Ovary (tissue), 3 donors: ENCODE results near the gene IFITM2.

Experiments used
- EP300 ChIP-seq: sonication (generic); formaldehyde crosslinking; IDR thresholded peaks from one replicate; pipeline ENCODE4 v1.6.1; 2017; ENCODE audit warnings: antibody characterized with exemption
- TF ChIP-seq, protein P1 (sequence below), 3 donors: fragments of 450-650 bp in 2 of 3; fragments of 200-600 bp in 1 of 3; IDR thresholded peaks; one replicate each; pipeline versions ENCODE4 v1.5.1 to v1.8.0; 2016 to 2022; ENCODE audit warnings: antibody characterized with exemption in 3 of 3, mild to moderate bottlenecking in 1 of 3
- donor health status: DM: no; HTN: no; CAD: no.

DNA sequence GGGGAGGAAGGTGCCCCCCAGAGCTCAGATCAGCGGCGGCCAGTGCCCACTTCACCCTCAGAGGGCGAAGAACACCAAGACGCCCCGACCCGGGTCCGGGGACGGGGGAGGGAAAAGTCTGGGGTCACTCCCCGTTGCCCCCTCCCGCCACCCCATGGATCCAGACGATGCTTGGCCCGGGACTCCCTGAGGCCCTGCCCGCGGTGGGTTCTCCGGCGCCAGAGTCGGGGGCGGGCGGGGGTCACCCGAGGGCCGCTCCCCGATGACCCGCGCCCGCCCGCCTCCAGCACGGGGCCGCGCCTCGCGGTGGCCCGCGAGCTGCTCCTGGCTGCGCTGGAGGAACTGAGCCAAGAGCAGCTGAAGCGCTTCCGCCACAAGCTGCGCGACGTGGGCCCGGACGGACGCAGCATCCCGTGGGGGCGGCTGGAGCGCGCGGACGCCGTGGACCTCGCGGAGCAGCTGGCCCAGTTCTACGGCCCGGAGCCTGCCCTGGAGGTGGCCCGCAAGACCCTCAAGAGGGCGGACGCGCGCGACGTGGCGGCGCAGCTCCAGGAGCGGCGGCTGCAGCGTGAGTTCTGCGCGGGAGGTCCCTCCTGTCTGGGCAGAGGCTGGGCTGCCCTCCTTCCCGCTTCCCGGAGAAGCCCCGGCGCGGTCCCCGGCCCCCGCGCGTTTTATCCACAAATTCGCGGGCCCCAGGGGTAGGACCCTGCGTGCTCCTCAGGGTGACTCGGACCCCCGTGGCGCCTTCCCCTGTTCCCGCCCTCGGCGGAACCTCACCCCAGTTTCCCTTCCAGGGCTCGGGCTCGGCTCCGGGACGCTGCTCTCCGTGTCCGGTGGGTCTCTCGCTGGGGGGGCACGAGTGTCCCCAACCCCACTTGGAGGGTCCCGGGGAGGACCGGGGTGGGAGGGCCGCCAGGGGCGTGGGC is 28.3 kb upstream of the IFITM2 start:
- no peak for TF ChIP-seq EP300
- TF ChIP-seq, protein P1, sequence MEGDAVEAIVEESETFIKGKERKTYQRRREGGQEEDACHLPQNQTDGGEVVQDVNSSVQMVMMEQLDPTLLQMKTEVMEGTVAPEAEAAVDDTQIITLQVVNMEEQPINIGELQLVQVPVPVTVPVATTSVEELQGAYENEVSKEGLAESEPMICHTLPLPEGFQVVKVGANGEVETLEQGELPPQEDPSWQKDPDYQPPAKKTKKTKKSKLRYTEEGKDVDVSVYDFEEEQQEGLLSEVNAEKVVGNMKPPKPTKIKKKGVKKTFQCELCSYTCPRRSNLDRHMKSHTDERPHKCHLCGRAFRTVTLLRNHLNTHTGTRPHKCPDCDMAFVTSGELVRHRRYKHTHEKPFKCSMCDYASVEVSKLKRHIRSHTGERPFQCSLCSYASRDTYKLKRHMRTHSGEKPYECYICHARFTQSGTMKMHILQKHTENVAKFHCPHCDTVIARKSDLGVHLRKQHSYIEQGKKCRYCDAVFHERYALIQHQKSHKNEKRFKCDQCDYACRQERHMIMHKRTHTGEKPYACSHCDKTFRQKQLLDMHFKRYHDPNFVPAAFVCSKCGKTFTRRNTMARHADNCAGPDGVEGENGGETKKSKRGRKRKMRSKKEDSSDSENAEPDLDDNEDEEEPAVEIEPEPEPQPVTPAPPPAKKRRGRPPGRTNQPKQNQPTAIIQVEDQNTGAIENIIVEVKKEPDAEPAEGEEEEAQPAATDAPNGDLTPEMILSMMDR (IDR thresholded peaks at IDR 0.05): no peak
